Left lobe of liver (tissue), 2 donors: ENCODE data around the gene SYTL1. TPM values are rescaled to one million over a fixed set of nuclear protein-coding genes. Genes with fewer than 3 reads are reported as not detected.
"Not testable (repeated sequence)": the region's sequence is repeated elsewhere in the genome, so short reads cannot be mapped to it uniquely, and the experiment has no call there.

Source experiments
- ATAC-seq: fragments of 200-7000 bp; cut with Tn5 transposase; one replicate; pipeline ENCODE4 v1.9.1; 2020; ENCODE audit warnings: mild to moderate bottlenecking, moderate library complexity
- DNase-seq: peaks from one replicate; pipeline ENCODE4 v3.0.0-alpha.2; 2020; ENCODE audit warnings: low spot score
- total RNA-seq: library from RNA; stranded (reverse); gene quantifications from one replicate; pipeline ENCODE4 v1.2.1, GENCODE V29; 2021
- donor health status: DM: no; HTN: no; CAD: no; lungs with moderate emphysema.
- donor health status: DM: no; HTN: yes; CAD: no.

SYTL1 gene
- total RNA-seq, 1 donor from 2014 or later = 0.81 TPM

- no peak for DNase-seq
Measured at GRCh38 chr1:27381969-27382762, 40.3 kb downstream of the SYTL1 start.

GRCh38 chr1:27383039-27383605 is 41.3 kb downstream of the SYTL1 start, which contains the start of gene CD164L2:
Gene CD164L2, minus strand, starts transcription at chr1:27383333. Its CDS starts 94 bp downstream, at chr1:27383239.
- no peak for DNase-seq
- peak; percentile 85 for ATAC-seq

More at GRCh38 chr1:27381969-27382762, 40.3 kb downstream of the SYTL1 start:
- ATAC-seq = no peak

- no peak for ATAC-seq
- no peak for DNase-seq
Measured at GRCh38 chr1:27383661-27384060, 41.8 kb downstream of the SYTL1 start.

- not testable (repeated sequence) for DNase-seq, ATAC-seq
Measured at GRCh38 chr1:27384797-27385196, 43.0 kb downstream of the SYTL1 start.

- ATAC-seq (peak; percentile 88), DNase-seq (peak; percentile 66)
Measured at GRCh38 chr1:27388337-27389005, 46.6 kb downstream of the SYTL1 start.

- ATAC-seq = peak; percentile 6
- DNase-seq = no peak
Measured at GRCh38 chr1:27391511-27392095, 49.8 kb downstream of the SYTL1 start.

- peak; percentile 69 for ATAC-seq
Measured at GRCh38 chr1:27392096-27392777, 50.4 kb downstream of the SYTL1 start, which contains the start of gene GPR3. Gene GPR3, plus strand, starts transcription at chr1:27392622. Its CDS starts 1,177 bp downstream, at chr1:27393799.

GRCh38 chr1:27392778-27393635 is 51.2 kb downstream of the SYTL1 start:
- no peak for ATAC-seq
- DNase-seq = no peak

More at GRCh38 chr1:27392096-27392777, 50.4 kb downstream of the SYTL1 start, which contains the start of gene GPR3:
- DNase-seq = peak; percentile 73

GRCh38 chr1:27393641-27394281 is 51.9 kb downstream of the SYTL1 start:
- ATAC-seq (no peak), DNase-seq (no peak)

GRCh38 chr1:27394282-27394658 is 52.4 kb downstream of the SYTL1 start:
- DNase-seq = no peak
- no peak for ATAC-seq

GRCh38 chr1:27394925-27395324 is 53.1 kb downstream of the SYTL1 start:
- ATAC-seq = no peak

GRCh38 chr1:27395441-27396195 is 53.8 kb downstream of the SYTL1 start:
- ATAC-seq = peak; percentile 86
- peak; percentile 76 for DNase-seq

More at GRCh38 chr1:27394925-27395324, 53.1 kb downstream of the SYTL1 start:
- no peak for DNase-seq

GRCh38 chr1:27397110-27397509 is 55.3 kb downstream of the SYTL1 start:
- no peak for ATAC-seq

GRCh38 chr1:27397749-27398148 is 55.9 kb downstream of the SYTL1 start:
- ATAC-seq = no peak

More at GRCh38 chr1:27397110-27397509, 55.3 kb downstream of the SYTL1 start:
- no peak for DNase-seq

GRCh38 chr1:27398405-27399149 is 56.8 kb downstream of the SYTL1 start:
- ATAC-seq = no peak
- no peak for DNase-seq

More at GRCh38 chr1:27397749-27398148, 55.9 kb downstream of the SYTL1 start:
- DNase-seq = no peak

GRCh38 chr1:27399251-27400025 is 57.6 kb downstream of the SYTL1 start:
- ATAC-seq (no peak), DNase-seq (no peak)
